Fibroblast of lung (primary cell): ENCODE measurements around the gene EBPL. TPM values are rescaled to one million over a fixed set of nuclear protein-coding genes. Genes with fewer than 3 reads are reported as not detected.
A peak's percentile ranks its signal among the peaks of the same experiment; 100 is the strongest.

ENCODE experiments used
- DNase-seq, 2 donors: peaks; one replicate each; pipeline versions ENCODE4 v3.0.0 to v3.0.0-alpha.2; 2010; ENCODE audit warnings: low read depth in 2 of 2
- H2AFZ ChIP-seq: 2 replicates; pipeline ENCODE4 v1.5.1; 2012; ENCODE audit warnings: low read length, control low read depth, inconsistent platforms
- H3K27ac ChIP-seq: 2 replicates; pipeline ENCODE4 v1.5.1; 2011; ENCODE audit warnings: low read length, control low read depth; ENCODE audit not compliant: insufficient read depth
- H3K27me3 ChIP-seq: 2 replicates; pipeline ENCODE4 v1.5.1; 2011; ENCODE audit warnings: mild to moderate bottlenecking, low read length; ENCODE audit not compliant: control insufficient read depth, insufficient read depth
- H3K36me3 ChIP-seq: 2 replicates; pipeline ENCODE4 v1.5.1; 2011; ENCODE audit warnings: low read length; ENCODE audit not compliant: control insufficient read depth, insufficient read depth
- H3K4me1 ChIP-seq: 2 replicates; pipeline ENCODE4 v1.5.1; 2011; ENCODE audit warnings: low read length; ENCODE audit not compliant: control insufficient read depth, insufficient read depth; ENCODE audit errors: extremely low read depth
- H3K4me2 ChIP-seq: 2 replicates; pipeline ENCODE4 v1.5.1; 2011; ENCODE audit warnings: low read length, control low read depth; ENCODE audit not compliant: insufficient read depth; ENCODE audit errors: extremely low read depth
- H3K4me3 ChIP-seq, 4 experiments: fragments of 200-600 bp in 1 of 4; sonication (generic) in 1 of 4; replicated peaks in 1 of 4; 2 replicates each; pipeline ENCODE4 v1.5.1; 2011 to 2016; ENCODE audit warnings: low read length in 4 of 4, low read depth in 3 of 4, mild to moderate bottlenecking in 3 of 4, control low read depth in 2 of 4, inconsistent platforms in 1 of 4, mixed read lengths in 1 of 4; ENCODE audit not compliant: insufficient read depth in 1 of 4; ENCODE audit errors: control extremely low read depth in 1 of 4
- H3K79me2 ChIP-seq: 2 replicates; pipeline ENCODE4 v1.5.1; 2012; ENCODE audit warnings: mild to moderate bottlenecking, low read length, inconsistent platforms; ENCODE audit not compliant: control insufficient read depth, insufficient read depth
- H3K9ac ChIP-seq: 2 replicates; pipeline ENCODE4 v1.5.1; 2011; ENCODE audit warnings: mild to moderate bottlenecking, low read length, control low read depth; ENCODE audit not compliant: insufficient read depth
- H3K9me3 ChIP-seq: 2 replicates; pipeline ENCODE4 v1.5.1; 2012; ENCODE audit warnings: low read depth, low read length; ENCODE audit not compliant: control insufficient read depth, insufficient read depth
- H4K20me1 ChIP-seq: 2 replicates; pipeline ENCODE4 v1.5.1; 2011; ENCODE audit warnings: low read length; ENCODE audit not compliant: control insufficient read depth, insufficient read depth; ENCODE audit errors: extremely low read depth
- CTCF ChIP-seq, 2 donors: IDR thresholded peaks in 1 of 2; conservative IDR thresholded peaks in 1 of 2; 1 replicate in 1 of 2; 2 replicates in 1 of 2; pipeline ENCODE4 v1.5.1; 2011 to 2012; ENCODE audit warnings: low read length in 2 of 2, control low read depth in 1 of 2, inconsistent platforms in 1 of 2, low read depth in 1 of 2, mild to moderate bottlenecking in 1 of 2
- EZH2 ChIP-seq: IDR thresholded peaks from 2 replicates; pipeline ENCODE4 v1.5.1; 2012; ENCODE audit warnings: low read length, control low read depth, mild to moderate bottlenecking; ENCODE audit errors: missing control alignments
- polyA plus RNA-seq, 2 donors: library from polyadenylated mRNA; depleted of rRNA in 1 of 2; stranded (reverse) in 1 of 2; unstranded in 1 of 2; fragments of >200 nt; gene quantifications; 2 replicates each; pipeline ENCODE4 v1.2.1, GENCODE V29; 2011 to 2012; ENCODE audit warnings: missing spikeins in 1 of 2
- total RNA-seq: library from RNA; depleted of rRNA; stranded (reverse); fragments of >200 nt; gene quantifications from 2 replicates; pipeline ENCODE4 v1.2.1, GENCODE V29; 2014

The EBPL gene
- total and polyA plus RNA-seq, 2 donors (not counting 1 experiment from before 2014, with no cell fraction given): 69.4 to 90.3 TPM

DNA sequence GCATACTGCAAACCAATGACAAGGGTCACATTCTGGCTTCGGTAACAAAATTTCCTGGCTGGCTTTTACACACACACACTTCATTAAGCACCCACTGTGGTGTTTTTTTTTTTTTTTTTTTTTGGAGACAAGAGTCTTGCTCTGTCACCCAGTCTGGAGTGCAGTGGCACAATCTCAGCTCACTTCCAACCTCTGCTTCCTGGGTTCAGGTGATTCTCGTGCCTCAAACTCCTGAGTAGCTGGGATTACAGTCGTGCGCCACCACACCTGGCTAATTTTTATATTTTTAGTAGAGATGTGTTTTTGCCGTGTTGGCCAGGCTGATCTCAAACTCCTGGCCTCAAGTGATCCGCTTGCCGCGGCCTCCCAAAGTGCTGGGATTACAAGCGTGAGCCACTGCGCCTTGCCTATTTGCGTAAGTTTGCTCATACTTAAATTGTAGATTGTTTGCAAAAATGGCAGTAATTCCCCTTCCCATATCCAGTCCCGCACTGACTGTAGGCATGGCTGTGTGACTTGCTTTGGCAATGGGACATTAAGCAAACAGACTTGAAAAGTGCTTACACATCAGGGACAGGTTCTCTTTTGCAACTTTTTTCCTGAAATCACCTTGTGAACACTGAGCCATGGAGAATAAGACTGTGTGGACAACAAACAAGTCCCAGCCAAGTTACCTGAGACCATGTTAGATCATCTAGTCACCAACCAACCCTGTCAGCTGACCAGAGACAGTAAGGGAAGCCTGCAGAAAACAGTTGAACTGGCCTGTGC, 42.1 kb upstream of the EBPL start:
- Histone ChIP-seq H3K27ac (no peak overlapping the region), H3K27me3 (no peaks in the 10 kb centered on the region), H3K4me1 (peaks cover 3% of the 10 kb centered on the region), H2AFZ (no peak overlapping the region), H3K9me3 (no peaks in the 10 kb centered on the region), H3K79me2 (no peaks in the 10 kb centered on the region), H3K4me2 (no peak overlapping the region), H3K4me3 (no peak overlapping the region), H3K9ac (no peak overlapping the region), H4K20me1 (no peaks in the 10 kb centered on the region), H3K36me3 (no peaks in the 10 kb centered on the region)
- no peak for TF ChIP-seq CTCF (conservative IDR thresholded peaks at IDR 0.05 in 1 of 2, IDR thresholded peaks at IDR 0.05 in 1 of 2; ENCODE audit: low read depth in 1 of 2, low read length in 2 of 2)
- TF ChIP-seq EZH2: no peak
- DNase-seq: peak in 1 of 2 donors; percentile 40

DNA sequence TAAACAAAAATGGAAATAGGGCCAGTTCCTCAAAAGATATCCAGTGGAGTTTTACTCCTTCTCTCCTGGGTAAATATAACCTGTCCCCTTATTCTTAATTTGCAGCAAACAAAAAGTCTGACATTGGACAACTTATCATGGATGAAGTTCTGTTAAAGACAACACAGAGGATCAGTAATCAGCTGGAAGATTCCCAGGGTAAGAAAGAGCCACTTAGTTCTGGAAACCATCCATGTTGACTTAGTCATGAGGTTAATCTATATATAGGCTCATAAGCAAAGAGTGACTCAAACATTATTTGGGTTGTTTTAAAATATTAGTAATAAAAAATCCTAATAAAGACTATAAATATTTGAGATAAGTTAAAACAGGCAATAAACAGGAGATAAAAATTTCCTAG, 40.5 kb upstream of the EBPL start:
- Histone ChIP-seq H2AFZ (no peak overlapping the region), H3K36me3 (no peaks in the 10 kb centered on the region), H3K9ac (no peak overlapping the region), H3K27ac (no peak overlapping the region), H4K20me1 (no peaks in the 10 kb centered on the region), H3K79me2 (no peaks in the 10 kb centered on the region), H3K4me3 (no peak overlapping the region), H3K27me3 (no peaks in the 10 kb centered on the region), H3K4me1 (peaks cover 3% of the 10 kb centered on the region), H3K9me3 (no peaks in the 10 kb centered on the region), H3K4me2 (no peak overlapping the region)
- DNase-seq: peak; percentile 81 to 85
- TF ChIP-seq EZH2 (no peak), CTCF (conservative IDR thresholded peaks at IDR 0.05 in 1 of 2, IDR thresholded peaks at IDR 0.05 in 1 of 2; ENCODE audit: low read depth in 1 of 2, low read length in 2 of 2) (no peak)

GRCh38 chr13:49716615-49717014, 25.3 kb upstream of the EBPL start:
- Histone ChIP-seq H3K36me3 (no peaks in the 10 kb centered on the region), H3K4me3 (no peak overlapping the region), H3K9ac (no peak overlapping the region), H4K20me1 (no peaks in the 10 kb centered on the region), H3K4me1 (no peaks in the 10 kb centered on the region), H3K79me2 (no peaks in the 10 kb centered on the region), H3K9me3 (no peaks in the 10 kb centered on the region), H2AFZ (no peak overlapping the region), H3K27me3 (no peaks in the 10 kb centered on the region), H3K4me2 (no peak overlapping the region), H3K27ac (no peak overlapping the region)
- TF ChIP-seq CTCF (conservative IDR thresholded peaks at IDR 0.05 in 1 of 2, IDR thresholded peaks at IDR 0.05 in 1 of 2; ENCODE audit: low read depth in 1 of 2, low read length in 2 of 2): no peak
- no peak for TF ChIP-seq EZH2
- no peak for DNase-seq
